SKM-1 treated with dmso at 0.1 percent for 144 hours (cell line): ENCODE data around the gene CTNNBL1.
"Not testable (repeated sequence)": the region's sequence is repeated elsewhere in the genome, so short reads cannot be mapped to it uniquely, and the experiment has no call there.

ENCODE experiments used
- DNase-seq: peaks from one replicate; lab custom pipeline; 2025; ENCODE audit not compliant: unreplicated experiment; lab: John Stamatoyannopoulos, UW

CTNNBL1 gene

DNA sequence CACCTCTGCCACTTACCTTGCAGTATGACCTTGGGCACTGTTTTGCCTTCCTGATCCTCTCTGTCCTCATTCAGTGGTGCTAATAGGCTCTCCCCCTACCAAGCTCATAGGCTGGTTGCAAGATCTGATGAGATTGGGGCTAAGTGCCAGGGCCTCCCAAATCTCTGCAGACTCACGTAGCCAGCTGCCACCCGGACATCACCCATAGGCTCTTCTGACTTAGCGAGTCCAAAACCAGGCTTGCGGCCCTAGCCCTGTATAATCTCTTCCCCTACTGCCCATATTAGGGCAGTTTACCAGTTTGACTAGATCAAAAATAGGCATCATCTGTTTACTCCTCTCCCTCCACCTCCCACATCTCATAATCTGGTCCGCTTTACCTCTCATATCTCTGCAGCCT, 154.9 kb downstream of the CTNNBL1 start:
- DNase-seq: no peak

- DNase-seq: no peak
Observed at GRCh38 chr20:37849156-37849555, 155.3 kb downstream of the CTNNBL1 start.

- DNase-seq: no peak
Observed at GRCh38 chr20:37849566-37849965, 155.7 kb downstream of the CTNNBL1 start.

DNA sequence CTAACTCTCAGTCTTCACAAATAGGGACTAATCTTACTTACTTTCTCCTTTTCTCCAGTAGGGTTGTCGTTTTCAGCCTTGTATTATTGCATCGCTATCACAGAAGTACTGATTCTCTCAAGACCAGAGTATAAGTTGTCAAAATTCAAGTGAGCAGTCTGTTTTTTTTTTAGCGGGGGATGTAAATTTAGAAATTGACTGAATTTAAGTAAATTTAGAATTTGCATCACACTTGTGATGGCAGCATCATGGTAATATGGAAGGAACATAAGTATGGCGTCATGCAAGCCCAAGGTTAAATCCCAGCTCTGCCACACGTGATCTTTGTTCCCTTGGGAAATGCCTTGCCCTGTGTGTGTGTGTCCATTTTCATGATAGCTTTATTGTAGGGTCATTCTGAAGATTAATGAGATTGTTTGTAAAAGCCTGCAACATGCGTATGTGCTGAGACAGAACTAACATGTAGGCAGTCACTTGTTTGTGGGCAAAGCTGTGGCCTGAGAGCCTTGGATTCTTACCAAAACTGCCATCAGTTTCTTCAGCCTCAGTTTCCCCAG, 156.3 kb downstream of the CTNNBL1 start:
- no peak for DNase-seq

DNA sequence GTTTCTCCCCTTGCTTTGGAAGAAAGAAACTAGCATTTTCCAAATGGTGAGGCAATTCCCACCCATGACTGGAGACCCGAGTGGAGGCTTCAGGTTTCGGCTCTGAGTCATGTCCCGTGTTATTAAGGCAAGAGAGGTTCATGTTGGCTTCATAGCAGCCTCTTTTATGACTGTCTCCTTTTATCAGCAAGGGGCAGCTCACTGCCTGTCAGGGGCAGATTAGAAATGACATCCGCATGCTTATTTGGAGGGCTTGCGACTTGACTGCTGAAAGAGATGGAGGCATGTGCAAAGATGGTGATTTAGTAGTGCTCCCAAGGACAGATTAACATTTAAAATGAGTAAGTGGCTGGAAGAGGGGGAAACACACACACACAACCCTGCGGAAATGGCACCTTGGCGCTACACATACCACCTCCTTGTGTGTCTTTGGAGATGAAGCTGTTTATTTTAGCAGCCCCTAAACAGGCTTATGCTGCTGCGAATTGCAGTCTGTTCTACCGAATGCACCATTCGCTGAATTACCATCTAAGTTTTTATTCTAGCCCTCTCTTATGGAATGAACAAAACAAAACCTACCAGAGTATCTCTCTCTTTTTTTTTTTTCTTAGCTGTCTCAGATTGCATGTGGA, 157.0 kb downstream of the CTNNBL1 start:
- DNase-seq: no peak

GRCh38 chr20:37852666-37853065, 158.8 kb downstream of the CTNNBL1 start:
- DNase-seq: no peak

GRCh38 chr20:37853823-37854375, 160.1 kb downstream of the CTNNBL1 start:
- DNase-seq: no peak

DNA sequence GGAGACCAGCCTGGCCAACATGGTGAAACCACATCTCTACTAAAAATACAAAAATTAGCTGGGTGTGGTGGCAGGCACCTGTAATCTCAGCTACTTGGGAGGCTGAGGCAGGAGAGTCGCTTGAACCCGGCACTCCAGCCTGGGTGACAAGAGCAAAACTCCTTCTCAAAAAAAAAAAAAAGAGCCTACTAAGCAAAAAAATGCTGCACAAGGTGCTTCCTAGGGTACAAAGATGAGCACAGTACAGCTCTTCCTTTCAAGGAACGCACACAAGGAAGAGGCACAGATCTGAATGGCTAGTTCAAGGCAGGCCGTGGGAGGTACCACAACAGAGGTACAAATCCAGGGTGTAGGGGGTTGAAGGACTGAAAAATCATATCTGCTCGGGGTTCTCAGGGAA, 162.2 kb downstream of the CTNNBL1 start:
- not testable (repeated sequence) for DNase-seq

GRCh38 chr20:37856932-37857660, 163.3 kb downstream of the CTNNBL1 start:
- DNase-seq: no peak

- DNase-seq: no peak
Observed at GRCh38 chr20:37859406-37860171, 165.8 kb downstream of the CTNNBL1 start.

DNA sequence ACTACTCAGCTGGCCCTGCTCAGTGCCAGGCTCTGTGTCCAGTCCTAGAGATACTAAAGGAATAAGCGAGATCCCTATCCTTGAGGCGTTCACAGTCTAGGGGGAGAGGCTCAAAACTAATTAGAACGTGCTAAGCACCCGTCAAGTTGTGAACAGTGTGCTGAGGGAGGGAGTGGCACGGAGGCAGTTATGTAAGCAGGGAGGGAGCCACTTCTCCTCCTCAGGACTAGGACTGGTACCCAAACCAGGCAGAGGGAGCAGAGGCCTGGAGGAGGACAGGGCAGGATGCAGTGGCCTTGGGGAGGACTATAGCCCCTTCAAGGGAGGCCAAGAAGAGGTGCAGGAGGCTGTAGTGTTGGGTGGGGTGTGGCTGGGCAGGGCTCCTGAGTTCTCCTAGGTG, 169.5 kb downstream of the CTNNBL1 start:
- no peak for DNase-seq

- DNase-seq: no peak
Observed at GRCh38 chr20:37864298-37864697, 170.5 kb downstream of the CTNNBL1 start.

DNA sequence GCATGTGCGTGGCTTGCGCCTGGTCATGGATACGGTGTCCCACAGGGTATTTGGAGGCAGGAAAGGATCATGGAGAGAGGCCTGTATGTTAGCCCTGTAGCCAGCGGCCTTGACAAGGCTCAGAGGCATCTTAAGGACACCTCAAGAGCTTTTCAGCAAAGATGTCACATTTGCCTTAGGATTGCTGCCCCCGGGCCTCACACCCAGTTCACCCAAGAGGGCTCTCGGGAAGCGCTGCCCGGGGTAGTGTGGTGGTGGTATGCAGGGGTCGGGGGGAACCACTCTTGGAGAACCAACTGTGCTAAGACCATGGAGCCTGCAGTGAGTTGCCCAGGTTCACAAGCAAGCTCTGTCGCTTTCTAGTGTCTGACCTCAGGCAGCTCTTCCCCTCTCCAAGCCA, 172.2 kb downstream of the CTNNBL1 start:
- DNase-seq: no peak

DNA sequence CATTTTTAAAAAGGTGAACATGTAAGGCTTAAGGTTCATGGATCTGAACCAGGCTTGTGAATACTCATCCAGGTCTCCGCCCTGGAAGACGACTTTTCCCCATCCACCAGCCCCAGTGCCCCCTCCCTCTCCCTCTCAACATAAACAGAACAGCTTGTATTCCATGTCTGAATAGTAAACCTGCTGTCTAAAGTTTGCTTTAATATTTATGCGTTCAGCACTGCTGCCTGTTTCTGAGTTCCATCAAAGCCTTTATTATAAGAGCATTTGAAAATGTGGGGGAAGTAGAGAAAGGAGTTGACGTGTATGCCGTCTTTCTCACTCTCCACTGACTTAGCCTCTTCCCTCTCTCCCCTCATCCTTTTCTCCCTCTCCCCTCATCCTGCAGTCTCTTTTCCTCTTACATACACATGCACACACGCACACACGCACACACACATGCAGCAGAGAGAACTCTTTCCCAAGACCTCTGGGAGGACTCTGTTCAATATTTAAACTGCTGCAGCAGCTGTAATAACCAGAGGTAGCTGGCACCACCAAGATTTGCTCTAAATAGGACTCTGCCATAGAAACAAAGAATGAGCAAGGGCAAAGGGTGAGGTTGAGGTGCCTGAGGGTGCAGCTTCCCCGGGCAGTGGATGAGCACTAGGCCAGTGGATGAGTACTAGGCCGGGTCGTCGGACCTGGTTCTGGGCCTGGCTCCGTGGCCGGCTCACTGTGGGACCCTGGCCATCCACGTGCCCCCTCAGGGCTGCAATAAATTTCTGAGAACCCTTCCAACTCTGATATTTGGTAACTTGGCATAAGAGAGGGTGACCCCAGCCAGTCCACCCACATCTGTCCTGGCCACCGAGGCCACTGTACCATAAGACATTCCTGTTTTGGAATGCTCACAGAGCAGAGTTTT, 173.7 kb downstream of the CTNNBL1 start:
- no peak for DNase-seq

GRCh38 chr20:37868851-37869333, 175.1 kb downstream of the CTNNBL1 start:
- DNase-seq: no peak

DNA sequence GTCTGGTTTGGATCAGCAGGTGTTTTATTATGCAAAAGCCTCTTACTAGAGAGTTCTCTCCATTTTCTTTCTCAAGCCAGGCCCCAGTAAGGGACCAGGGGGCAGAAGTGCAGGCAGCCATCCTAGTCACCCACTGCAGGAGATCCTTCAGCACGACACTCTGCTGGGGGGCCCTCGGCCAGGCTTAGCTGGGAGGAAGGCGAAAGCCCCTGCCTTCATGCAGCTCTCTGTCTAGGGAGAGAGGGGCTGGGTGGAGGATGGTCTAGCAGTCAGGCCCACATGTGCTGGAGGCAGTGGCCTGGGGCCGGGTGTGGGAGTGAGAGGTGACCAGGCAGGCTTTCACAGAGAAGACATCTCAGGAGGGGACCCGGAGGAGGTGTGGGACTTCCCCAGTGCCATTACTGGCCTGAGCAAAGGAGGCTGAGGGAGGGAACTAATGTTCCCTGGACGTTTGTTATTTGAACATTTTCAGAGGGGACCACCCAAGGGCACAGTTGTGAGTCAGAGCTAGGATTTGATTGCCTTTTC, 175.6 kb downstream of the CTNNBL1 start:
- DNase-seq: no peak

DNA sequence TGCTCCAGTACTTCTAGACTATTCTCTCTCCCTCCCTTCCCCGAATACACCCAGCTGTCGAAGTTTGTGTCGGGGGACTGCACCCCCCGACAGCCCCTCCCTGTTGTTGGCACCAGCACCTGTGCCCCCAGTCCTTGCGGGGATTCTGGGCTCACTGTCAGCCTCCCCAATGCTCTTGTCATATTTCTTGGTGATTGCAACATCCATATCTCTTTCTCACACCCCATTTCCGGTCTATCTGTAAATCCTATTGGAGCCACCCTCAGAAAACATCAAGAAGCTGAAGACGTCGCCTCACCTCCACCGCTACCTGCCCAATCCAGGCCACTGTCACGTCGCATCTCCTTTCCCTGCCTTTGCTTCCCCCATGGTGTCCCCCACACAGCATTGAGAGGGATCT, 176.5 kb downstream of the CTNNBL1 start:
- no peak for DNase-seq

- DNase-seq: no peak
Observed at GRCh38 chr20:37871751-37872150, 177.9 kb downstream of the CTNNBL1 start.

GRCh38 chr20:37872161-37872560, 178.3 kb downstream of the CTNNBL1 start:
- no peak for DNase-seq

DNA sequence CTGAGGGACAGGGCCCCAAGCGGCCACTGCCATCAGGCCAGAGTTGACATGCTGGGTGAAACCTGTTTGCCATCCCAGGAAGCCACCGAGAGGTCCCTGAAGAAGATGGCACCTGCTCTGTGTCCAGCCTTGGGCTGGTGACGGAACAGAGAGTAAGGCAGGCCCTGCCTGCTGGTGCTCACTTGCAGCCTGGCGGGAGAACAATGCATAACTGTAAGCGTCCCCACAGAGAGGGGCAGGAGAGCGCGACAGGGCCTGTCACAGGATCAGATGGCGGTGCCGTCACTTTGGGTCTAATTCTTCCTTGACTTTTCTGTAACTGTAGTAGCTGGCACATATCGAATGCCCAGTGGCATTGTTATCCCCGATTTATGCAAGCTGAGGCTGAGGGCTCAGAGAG, 180.1 kb downstream of the CTNNBL1 start:
- DNase-seq: no peak
